ENCODE results near the gene LAD1.

LAD1 gene

DNA sequence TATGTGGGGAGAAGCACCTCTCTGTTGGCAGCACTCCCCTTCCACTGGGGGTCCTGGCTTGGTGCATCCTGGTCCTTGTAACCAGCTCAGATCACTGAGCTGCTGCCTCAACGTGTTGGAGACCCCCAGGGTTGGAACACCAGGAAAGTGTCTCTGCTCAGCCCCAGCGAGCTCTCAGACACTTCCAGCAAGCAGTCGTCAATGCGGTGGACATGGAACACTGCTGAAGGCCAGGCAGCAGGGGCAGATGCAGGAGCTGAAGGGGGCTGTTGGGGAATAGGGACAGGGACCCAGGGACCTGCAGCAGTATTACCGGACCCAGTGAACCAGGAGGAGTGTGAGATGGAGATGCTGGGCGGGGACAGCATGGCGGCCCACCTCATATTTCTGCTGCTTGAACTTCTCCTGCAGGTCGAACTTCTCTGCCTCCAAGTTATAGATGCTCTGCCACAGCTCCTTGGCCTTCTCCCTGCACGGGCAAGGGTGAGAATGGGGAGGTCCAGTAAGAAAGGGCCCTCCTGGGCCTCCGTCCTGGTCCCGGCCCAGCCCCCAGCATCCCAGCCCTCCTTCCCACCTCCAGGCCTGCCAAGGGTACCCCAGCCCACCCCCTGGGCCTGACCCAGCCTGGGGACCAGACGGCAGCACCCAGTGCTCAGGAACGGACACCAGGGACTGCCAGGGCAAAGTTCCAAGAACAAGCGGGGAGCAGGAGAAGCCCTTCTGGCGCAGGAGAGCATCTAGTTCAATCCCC lies 38.0 kb downstream of the LAD1 start:
- no peak for DNase-seq

DNA sequence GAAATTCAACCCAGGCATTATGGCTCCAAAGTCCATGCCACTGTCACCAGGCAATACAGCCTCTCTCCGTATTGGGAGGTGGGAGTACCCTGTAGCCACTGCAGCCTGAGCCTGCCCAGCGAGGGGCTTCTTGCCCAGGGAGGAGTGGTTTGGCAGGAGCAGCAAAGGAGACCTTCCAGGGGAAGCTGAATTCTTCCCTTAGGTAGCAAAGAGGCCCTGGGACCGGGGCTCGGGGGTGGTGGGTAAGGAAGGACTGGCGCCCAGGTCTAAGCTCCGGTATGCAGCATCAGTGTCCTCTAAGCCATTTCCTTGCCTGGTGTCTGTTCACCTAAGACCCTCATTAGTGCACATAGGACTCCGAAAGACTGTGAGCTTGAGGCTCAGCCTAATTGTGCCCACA lies 38.6 kb downstream of the LAD1 start:
- no peak for DNase-seq

DNA sequence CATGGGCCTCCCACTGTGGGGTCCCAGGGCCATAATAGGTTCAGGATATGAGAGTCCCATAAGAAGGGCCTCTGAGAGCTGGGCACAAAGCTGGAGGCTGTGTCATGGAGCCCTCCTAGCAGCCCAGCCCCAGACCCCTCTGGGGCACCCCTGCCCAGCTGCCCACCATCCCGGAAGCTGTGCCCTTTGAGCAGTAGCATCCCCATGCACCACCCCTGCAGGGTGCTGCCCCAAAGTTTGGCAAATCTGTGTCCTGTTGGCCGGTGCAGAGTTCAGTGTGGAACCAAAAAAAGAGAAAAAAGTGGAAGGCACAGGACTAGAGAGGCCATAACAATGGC lies 39.3 kb downstream of the LAD1 start:
- DNase-seq: no peak

DNA sequence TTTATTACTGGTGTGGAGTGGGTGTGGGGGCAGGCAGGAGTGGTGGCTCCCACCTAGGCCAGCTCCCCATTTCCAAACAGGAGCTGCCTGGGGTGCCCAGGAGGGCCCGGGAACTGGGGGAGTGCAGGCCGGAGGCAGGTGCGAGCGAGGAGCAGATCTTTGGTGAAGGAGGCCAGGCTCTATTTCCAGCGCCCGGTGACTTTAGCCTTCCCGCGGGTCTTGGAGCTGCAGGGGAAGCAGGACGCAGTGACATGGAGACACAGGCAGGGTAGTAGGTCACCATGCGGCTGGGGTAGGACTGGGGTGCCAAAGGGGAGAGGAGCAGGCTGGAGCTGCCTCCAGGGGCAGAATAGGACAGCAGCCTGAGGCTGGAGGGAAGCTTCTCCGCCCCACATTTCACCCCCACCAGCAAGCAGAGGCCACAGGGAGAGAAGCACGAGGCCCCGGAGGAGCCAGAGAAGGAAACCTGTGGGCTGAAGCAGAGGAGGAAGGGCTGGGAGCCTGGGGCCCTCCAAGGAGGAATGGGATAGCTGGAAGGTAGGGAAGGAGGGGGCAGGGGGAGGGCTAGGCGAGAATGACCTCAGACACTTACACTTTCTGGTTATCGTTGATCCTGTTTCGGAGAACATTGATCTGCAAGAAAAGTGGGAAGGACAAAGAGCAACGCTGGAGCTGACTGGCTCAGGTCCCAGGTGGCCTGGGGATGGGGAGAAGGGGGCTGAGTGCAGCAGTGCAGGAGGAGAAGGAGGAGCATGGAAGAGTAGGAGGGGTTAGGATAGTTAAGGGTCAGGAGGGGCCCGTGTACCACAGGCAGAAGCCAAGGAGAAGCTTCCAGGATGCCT lies 39.9 kb downstream of the LAD1 start:
- DNase-seq: no peak

DNA sequence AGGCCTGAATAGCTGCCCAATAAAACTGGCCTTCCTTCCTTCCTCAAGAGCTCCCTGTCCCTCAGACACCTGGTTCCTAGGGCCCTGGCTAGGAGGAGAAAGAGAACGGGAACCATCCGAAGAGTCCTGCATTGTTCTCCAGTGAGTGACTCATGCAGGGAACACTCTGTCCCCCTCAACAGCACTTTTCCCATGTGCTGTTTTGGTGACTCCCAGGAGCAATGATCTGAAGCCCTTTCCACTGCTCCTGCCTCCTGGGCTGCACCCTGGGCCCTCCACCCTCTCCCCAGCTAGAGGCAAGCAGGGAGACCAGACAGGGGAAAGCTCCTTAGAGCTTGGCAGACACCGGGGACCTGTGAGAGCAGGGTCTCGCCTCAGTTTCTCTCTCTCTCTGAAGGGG lies 40.5 kb downstream of the LAD1 start:
- DNase-seq: no peak

DNA sequence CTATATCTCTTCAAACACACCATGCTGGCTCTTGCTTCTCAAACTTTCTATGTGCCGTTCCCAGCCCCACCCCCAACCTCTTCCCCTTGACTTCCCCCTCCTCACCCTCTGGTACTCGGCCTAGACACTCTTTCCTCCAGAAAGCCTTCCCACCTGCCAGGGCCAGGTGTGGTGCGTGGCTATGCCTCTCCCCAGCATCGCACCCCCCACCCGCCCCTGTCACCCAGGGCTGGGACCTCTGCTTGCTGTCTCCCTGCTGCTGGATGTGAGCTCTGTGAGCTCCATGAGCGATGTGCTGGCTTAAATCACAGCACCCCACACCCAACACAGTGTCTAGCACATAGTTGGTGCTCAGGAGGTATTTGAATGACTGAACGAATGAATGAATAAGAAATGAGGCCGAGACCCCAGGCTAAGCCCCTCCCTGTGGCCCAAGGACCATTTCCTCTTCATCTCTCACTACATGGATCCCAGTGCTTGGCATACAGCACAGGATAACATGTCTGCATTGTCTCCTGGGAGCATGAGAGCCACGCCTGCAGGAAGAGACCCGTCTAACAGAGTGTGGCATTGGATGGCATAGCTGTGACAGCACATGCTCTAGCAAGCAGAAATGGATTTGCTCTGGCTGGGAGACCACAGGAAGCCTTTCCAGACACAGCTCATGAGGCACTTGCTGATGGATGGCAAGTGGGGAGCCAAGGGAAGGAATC lies 41.3 kb downstream of the LAD1 start:
- DNase-seq: no peak

DNA sequence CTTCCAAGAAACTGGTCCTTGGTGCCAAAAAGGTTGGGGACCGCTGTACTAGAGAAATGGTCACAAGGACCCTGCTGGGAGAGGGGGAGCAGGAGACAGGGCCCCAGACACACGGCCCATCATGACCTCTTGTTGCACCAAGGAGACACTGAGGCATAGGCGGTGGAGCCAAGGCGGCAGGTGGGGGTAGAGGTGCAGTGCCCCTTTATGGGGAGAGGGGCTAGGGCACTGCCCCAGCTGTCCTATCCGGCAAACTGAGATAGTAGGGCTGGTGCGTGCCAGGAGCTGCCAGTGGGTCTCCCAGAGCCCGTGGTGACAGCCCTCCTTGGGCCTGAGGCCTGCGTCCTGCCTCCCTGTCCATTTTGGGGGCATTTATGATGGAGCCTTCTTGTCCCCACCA lies 41.9 kb downstream of the LAD1 start:
- no peak for DNase-seq

DNA sequence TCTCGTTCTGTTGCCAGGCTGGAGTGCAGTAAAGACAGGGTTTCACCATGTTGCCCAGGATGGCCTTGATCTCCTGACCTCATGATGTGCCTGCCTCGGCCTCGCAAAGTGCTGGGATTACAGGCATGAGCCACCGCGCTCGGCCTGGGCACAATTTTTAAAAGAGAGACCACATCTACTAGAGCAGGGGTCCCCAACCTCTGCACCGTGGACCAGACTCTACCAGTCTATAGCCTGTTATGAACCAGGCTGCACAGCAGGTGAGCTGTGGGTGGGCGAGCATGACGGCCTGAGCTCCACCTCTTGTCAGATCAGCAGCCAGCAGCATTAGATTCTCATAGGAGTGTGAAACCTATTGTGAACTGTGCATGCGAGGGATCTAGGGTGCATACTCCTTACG lies 42.4 kb downstream of the LAD1 start:
- DNase-seq: no peak

DNA sequence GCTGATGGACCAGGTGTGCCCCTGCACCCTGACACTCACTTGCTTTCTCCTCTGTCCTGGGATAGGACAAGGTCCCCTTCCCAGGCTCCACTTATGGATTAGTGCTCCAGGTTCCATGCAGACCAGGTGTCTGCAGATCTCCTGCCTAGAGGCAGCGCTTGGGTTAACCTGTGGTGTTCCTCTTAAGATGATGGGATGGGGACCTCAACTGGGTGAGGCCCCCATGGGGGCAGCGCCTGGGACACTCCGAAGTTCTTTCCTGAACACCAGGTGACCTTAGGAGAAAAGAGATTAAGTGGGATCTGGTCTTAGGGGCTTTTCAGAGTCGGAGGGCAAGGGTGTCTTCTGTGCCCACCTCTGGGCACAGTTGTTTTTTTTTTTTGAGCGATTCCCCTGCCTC lies 42.9 kb downstream of the LAD1 start:
- DNase-seq: no peak

DNA sequence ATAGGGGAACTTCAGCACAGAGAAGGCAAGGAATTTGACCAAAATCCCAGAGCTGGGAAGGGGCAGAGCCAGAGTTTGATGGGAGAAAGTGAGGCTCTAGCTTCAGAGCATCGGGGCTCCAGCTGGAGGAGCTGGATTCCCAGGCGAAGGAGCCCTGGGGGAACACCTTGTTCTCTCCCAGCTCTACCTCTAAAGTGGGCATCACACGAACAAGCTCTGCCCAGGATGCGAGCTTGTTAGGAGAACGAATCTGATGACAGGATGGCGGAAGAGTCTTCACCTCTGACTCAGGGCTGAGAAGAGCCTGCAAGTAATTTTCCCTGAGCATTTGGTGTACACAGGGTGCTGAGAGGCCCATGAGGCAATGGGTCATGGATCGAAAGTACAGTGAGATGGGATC lies 43.7 kb downstream of the LAD1 start:
- DNase-seq: no peak

DNA sequence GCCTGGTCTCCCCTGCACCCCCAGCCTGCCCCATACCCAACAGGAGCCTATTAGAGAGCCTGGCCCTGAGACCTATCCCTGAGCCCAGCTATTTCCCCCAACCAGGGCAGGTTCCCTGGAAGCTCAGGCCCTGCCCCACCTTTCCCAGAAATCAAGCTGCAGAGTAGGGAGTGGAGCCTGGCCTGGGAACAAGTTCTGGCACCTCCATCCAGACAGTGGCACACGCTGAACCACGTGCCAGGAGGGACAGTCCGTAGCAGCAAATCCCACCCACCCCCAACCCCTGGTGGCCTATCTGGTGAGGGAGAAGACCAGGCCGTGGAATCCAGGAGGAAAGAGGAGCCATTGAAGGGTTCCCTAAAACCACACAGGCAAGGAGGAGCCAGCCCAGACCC lies 44.2 kb downstream of the LAD1 start:
- DNase-seq: no peak

DNA sequence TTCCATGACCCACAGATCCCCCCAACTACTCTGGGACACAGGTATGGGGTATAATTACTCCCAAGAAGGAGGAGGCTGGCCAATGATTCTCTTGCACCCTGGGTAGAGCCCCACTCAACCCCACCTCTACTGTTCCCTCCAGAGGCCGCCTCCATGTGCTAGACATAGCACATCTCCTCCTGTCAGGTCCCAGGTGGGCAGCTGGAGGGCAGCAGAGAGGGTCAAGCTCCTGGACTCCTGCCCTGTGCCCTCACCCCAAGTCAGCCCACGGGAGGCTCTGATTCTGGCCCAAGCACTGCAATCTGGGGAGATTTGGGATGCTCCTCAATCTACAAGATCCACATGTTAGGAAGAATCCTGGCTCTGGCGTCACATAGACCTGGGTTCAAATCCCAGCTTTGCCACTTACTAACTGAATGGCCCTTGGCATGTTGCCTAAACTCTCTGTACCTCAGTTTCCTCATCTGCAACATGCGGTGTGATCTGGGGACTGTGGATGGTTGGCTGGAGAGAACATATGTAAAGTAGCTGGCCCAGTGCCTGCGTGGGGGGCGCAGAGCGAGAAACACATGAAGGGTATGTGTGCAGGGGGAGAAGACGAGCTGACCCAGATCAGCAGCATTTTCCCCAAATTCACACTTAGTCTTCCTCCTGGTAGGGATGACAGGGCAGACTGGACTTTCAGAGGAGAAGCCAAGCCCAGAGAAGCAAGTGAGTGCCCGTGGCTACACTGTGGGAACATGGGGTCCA lies 44.8 kb downstream of the LAD1 start:
- no peak for DNase-seq

DNA sequence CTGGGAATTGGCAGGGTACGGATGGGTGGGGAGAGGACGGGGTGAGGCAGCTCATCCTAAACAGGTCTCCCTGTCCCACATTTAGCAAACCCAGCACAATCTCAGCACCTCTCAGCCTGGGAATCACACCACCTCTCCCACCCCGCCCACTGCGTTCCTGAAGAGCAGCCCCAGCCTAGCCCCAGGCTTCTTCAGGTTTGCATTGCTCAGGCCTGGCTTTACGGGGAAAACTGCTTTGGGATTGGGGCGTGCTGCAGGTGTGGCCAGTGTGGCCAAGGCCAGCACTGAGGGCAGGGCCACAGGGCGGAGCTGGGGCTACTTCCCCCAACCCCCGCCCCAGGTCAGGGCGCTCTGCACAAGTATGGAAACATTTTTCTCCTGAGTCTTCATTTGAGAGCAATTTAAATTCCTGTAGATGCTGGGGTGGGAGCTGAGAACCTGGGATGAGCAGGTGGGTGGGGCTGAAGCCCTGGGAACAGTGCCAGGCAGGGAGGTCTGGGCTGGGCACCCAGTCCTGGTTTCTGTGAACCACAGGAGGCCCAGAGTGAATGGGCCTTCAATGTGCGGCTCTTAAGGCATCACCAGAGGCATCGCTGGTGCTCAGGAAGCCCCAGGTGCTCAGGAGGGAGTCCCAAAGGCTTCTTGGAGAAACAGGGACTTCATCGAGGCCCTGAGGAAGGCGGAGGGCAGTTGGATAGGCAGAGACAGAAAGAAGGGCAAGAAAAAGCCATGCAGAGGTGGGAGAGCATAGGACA lies 45.8 kb downstream of the LAD1 start:
- DNase-seq: no peak

DNA sequence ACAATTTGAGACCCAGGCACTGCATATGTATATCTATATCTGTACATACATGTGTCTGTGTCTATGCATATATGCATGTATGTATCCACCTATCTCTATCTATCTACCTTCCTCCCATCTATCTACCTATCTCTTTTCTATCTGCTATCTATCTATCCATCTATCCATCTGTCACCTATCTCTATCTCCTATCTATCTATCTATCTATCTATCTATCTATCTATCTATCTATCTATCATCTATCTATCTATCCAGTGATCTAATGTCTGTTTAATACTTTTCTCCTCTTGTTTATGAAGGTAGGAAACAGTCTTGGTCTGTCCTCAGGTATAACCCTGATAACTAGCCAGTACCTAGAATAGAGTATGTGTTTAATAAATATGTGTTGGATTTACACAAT lies 47.5 kb downstream of the LAD1 start:
- no peak for DNase-seq

DNA sequence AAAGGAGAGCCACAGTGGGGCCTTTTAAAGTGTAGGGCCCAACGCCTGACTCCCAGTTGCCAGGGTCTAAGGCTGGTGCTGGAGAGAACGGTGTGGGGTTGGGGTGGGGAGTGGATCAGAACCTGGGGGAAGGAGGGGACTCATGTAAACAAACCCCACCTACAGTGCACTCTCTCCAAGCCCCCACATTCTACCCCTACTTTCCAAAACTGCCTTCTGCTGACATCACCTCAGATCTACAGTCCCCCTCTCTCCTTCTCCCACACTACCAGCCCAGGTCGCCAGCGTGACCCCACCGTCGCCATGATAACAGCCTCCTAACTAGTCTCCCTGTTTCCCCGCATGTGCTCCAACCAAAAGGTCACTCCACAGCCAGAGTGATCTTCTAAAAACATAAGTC lies 48.2 kb downstream of the LAD1 start:
- no peak for DNase-seq

DNA sequence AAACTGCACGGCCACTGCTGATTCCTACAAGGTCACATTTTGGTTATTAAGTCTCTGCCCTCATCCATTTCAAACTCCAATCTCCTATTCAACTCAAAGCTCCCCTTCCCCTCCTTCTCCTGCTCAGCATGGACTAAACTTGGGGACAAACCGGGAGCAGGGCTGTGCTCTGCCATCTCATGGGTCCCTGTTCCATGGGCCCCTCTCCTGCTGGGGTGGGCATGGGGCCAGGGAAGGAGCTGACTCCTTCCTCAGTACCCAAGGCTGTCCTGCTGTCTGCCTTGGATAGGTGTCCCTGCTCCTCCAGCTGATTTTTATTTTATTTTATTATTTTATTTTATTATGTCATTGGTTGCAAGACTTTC lies 48.8 kb downstream of the LAD1 start:
- DNase-seq: no peak

DNA sequence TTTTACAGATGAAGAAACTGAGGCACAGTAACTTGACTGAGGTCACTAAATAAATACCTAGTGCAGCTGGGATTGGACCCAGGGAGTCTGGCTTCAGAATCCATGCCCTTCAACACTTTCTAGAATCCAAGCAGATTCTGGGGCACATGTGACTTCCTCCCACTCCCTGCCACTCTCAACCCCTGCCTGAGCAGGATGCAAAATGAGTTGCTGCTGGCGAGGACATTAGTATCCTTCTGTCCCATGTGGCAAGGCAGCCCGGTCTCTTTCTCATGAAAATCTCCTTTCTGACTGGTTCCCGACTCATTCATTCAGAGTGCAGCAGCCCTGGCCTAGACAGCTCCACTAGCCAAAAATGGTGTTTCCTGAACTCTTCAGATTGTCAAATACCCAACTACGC lies 50.0 kb downstream of the LAD1 start:
- no peak for DNase-seq

DNA sequence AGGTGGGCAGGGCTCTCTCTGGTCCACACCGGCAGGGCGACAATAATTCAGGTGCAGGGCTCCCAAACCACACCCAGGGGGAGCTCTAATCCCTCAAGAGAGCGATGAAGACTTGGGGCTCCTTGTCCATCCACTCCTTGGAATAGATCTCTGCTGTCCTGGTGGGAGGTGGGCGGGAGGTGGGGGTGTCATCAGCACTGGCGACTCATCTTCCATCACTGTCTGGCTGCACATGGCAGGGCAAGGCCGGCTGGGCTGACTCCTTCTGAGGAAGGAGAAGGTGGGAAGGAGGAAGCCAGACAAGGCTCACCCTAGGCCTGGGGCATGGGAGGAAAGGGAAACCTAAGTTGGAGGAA lies 50.9 kb downstream of the LAD1 start:
- no peak for DNase-seq

DNA sequence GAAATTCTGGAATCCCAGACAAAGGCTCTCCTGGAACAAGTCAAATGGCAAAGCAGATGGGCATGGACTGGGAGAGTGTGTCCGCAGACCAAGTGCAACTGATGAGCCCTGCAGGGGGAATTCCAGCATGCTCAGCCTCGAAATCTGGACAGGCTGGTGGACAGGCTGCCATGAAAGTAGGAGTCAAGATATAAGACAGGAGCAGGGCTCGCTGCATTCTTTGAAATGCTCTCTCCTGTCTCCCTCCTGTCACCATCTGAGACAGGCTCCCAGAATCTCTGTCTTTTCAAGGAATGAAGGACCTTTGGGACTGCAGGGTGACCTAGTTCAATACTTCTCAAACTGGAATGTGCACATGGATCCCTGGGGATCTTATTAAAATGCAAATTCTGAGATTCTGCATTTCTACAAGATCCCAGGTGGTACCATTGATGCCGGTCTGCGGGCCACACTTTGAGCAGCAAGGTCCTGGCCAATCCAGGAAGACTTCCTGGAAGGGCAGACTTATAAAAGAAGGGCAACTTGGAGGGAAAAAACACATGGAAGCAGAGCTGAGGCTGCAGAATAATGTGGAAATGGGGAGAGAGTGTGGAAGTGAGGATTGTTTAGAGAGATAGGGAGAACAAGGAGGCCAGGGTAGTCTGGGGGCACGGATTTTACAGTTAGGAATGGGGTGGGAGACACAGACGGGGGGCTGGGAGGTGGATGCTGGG lies 51.5 kb downstream of the LAD1 start:
- DNase-seq: no peak

DNA sequence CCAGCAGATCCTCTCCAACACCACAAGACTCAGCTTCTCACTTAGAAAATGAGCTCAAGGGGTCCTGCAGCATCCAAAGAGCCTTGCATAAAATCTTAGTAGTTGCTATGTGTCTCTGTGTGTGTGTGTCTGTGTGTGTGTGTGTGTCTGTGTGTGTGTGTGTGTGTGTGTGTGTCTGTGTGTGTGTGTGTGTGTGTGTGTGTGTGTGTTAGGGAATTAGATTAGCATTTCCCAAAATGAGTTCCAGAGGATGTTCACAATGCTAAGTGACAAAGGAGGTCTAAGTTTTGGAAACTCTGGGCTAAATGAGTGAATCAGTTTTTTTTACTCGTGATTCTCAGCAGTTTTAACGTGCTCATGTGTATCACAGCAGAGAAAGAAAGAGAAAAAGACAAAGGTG lies 52.1 kb downstream of the LAD1 start:
- no peak for DNase-seq

DNA sequence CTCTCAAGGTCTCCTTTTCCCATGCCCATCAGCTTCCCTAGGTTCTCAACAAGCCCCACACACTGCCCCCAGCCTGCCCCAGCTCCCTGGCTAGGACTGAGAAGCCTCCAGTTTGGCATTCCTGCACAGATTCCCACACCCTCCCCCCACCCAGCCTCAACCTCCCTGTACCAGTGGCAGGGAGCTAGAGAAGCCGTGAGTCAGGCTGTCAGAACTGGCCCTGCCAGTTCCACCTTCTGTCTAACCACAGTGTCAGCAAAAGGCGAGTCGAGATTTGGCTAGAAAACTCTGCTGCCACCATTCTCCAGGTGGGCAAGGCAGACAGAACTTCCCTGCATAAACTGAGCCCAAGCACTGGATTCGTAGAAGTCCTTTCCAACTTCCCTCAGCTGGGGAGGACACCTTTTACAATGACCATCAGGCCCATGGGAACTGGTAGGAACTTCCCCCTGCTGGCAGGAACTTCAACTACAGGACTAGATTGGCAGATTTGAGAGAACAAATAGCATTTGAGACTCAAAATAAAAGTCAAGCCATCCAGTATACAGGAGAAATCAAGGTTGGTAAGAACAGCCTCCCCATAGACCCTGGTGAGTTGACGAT lies 52.7 kb downstream of the LAD1 start:
- no peak for DNase-seq

DNA sequence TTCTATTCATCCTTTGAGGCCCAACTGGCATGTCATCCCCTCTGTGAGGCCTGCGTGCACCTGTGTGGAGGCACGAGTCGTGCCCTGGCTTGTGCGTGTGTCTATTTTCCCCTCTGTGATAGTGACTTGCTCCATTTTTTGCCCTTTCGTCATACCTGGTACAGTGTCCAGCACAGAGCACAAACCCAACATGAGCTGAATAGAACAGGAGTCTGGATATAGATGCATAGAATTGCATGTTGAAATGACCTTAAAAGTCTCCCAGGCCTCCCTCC lies 54.1 kb downstream of the LAD1 start:
- DNase-seq: no peak
